HCT116 (cell line): ENCODE measurements around the gene ANO6. TPM values are rescaled to one million over a fixed set of nuclear protein-coding genes. Genes with fewer than 3 reads are reported as not detected.

Source experiments
- ATAC-seq: fragments of 200-7000 bp; cut with Tn5 transposase; 2 replicates; pipeline ENCODE4 v1.9.1; 2020; ENCODE audit warnings: mild to moderate bottlenecking, moderate library complexity
- BruUV-seq: library from RNA; stranded (reverse); fragments of 400-500 nt; replicated peaks from 2 replicates; lab custom pipeline; 2021; lab: Mats Ljungman, UMichigan
- CTCF ChIA-PET: fragments of 300-600 bp; sonication (Branson Sonifier 250); formaldehyde crosslinking; loops from one replicate; lab custom pipeline; 2021; ENCODE audit warnings: antibody characterized with exemption; lab: Charles Lee
- POLR2A ChIA-PET: fragments of 300-600, 350-600 bp; sonication (Branson Sonifier 250); formaldehyde crosslinking; loops from one replicate; lab custom pipeline; 2021; ENCODE audit warnings: antibody characterized with exemption; lab: Charles Lee
- RAD21 ChIA-PET, 2 experiments: fragments of 300-600 bp; sonication (Branson Sonifier 250); formaldehyde crosslinking; loops; one replicate each; lab custom pipeline; 2023; ENCODE audit warnings: low total read pairs in 2 of 2; ENCODE audit not compliant: uncharacterized antibody in 2 of 2, unreplicated experiment in 2 of 2, low non-redundant PET in 1 of 2; lab: Charles Lee
- DNase-seq: peaks from one replicate; pipeline ENCODE4 v3.0.0-alpha.2; 2010; ENCODE audit warnings: low read depth, low spot score
- H2AFZ ChIP-seq: fragments of 200-600 bp; shearing (Covaris generic), sonication (generic); 2 replicates; pipeline ENCODE4 v1.6.1; 2017; ENCODE audit warnings: low read depth, mixed run types, mixed read lengths, antibody characterized with exemption, low read length; ENCODE audit not compliant: poor library complexity, severe bottlenecking
- H3K27ac ChIP-seq: 2 replicates; pipeline ENCODE4 v1.5.1; 2012; ENCODE audit warnings: low read depth, low read length
- H3K27me3 ChIP-seq: fragments of 200-600 bp; sonication (generic); 2 replicates; pipeline ENCODE4 v1.6.1; 2016; ENCODE audit warnings: mixed run types, low read length, mixed read lengths; ENCODE audit not compliant: insufficient read depth
- H3K36me3 ChIP-seq, 2 experiments: fragments of 200-500 bp in 1 of 2; fragments of 200-600 bp in 1 of 2; sonication (Bioruptor generic) in 1 of 2; sonication (generic) in 1 of 2; 2 replicates each; pipeline versions ENCODE4 v1.5.1 to v1.6.1; 2014 to 2016; ENCODE audit warnings: low read length in 2 of 2, inconsistent platforms in 1 of 2, mixed read lengths in 1 of 2, mixed run types in 1 of 2; ENCODE audit not compliant: insufficient read depth in 2 of 2, control insufficient read depth in 1 of 2
- H3K4me1 ChIP-seq, 2 experiments: fragments of 200-600 bp in 1 of 2; sonication (generic) in 1 of 2; 2 replicates each; pipeline versions ENCODE4 v1.5.1 to v1.6.1; 2012 to 2017; ENCODE audit warnings: low read length in 2 of 2, inconsistent platforms in 1 of 2, mild to moderate bottlenecking in 1 of 2, mixed read lengths in 1 of 2, mixed run types in 1 of 2, moderate library complexity in 1 of 2; ENCODE audit not compliant: insufficient read depth in 2 of 2, control insufficient read depth in 1 of 2
- H3K4me2 ChIP-seq: fragments of 200-600 bp; sonication (generic); 2 replicates; pipeline ENCODE4 v1.6.1; 2017; ENCODE audit warnings: mixed run types, low read length, mixed read lengths
- H3K4me3 ChIP-seq, 2 experiments: fragments of 200-600 bp in 1 of 2; sonication (generic) in 1 of 2; replicated peaks in 1 of 2; 2 replicates each; pipeline ENCODE4 v1.5.1; 2011 to 2016; ENCODE audit warnings: low read length in 2 of 2, control low read depth in 1 of 2, low read depth in 1 of 2, mild to moderate bottlenecking in 1 of 2, mixed read lengths in 1 of 2, mixed run types in 1 of 2
- H3K79me2 ChIP-seq: fragments of 200-600 bp; sonication (generic); 2 replicates; pipeline ENCODE4 v1.6.1; 2017; ENCODE audit warnings: mild to moderate bottlenecking, mixed run types, low read length, moderate library complexity, mixed read lengths; ENCODE audit not compliant: insufficient read depth
- H3K9ac ChIP-seq: fragments of 200-600 bp; sonication (generic); 2 replicates; pipeline ENCODE4 v1.6.1; 2016; ENCODE audit warnings: low read length, mixed read lengths
- H3K9me2 ChIP-seq: fragments of 200-600 bp; sonication (generic), shearing (Covaris generic); 2 replicates; pipeline ENCODE4 v1.6.1; 2017; ENCODE audit warnings: mixed run types, mild to moderate bottlenecking, moderate library complexity; ENCODE audit not compliant: insufficient read depth
- H3K9me3 ChIP-seq, 2 experiments: fragments of 200-500 bp in 1 of 2; fragments of 200-600 bp in 1 of 2; sonication (Bioruptor generic) in 1 of 2; sonication (generic) in 1 of 2; 2 replicates each; pipeline ENCODE4 v1.6.1; 2014 to 2017; ENCODE audit warnings: low read length in 2 of 2, mixed read lengths in 2 of 2, inconsistent platforms in 1 of 2, low read depth in 1 of 2, mild to moderate bottlenecking in 1 of 2, mixed run types in 1 of 2, moderate library complexity in 1 of 2; ENCODE audit not compliant: control insufficient read depth in 1 of 2, insufficient read depth in 1 of 2
- H4K20me1 ChIP-seq: fragments of 200-600 bp; sonication (generic), shearing (Covaris generic); 2 replicates; pipeline ENCODE4 v1.6.1; 2017; ENCODE audit warnings: mixed run types, mild to moderate bottlenecking, moderate library complexity; ENCODE audit not compliant: insufficient read depth
- CBX3 ChIP-seq: IDR thresholded peaks from 2 replicates; pipeline ENCODE4 v1.6.1; 2012; ENCODE audit warnings: low read depth
- CTCF ChIP-seq, 3 experiments: fragments of 200-600 bp in 1 of 3; sonication (generic) in 1 of 3; IDR thresholded peaks in 2 of 3; conservative IDR thresholded peaks in 1 of 3; 2 replicates each; pipeline ENCODE4 v1.5.1; 2012 to 2017; ENCODE audit warnings: low read depth in 2 of 3, low read length in 2 of 3, antibody characterized with exemption in 1 of 3, borderline replicate concordance in 1 of 3, control low read depth in 1 of 3, mild to moderate bottlenecking in 1 of 3, mixed read lengths in 1 of 3, mixed run types in 1 of 3, moderate library complexity in 1 of 3; ENCODE audit not compliant: insufficient read depth in 1 of 3
- EGR1 ChIP-seq: IDR thresholded peaks from 2 replicates; pipeline ENCODE4 v1.6.1; 2012; ENCODE audit warnings: low read depth
- ELF1 ChIP-seq: IDR thresholded peaks from 2 replicates; pipeline ENCODE4 v1.6.1; 2012; ENCODE audit warnings: low read depth, borderline replicate concordance
- EZH2 ChIP-seq: fragments of 200-600 bp; sonication (generic); IDR thresholded peaks from 2 replicates; pipeline ENCODE4 v1.6.1; 2017; ENCODE audit warnings: antibody characterized with exemption, mixed run types
- EZH2phosphoT487 ChIP-seq: fragments of 200-600 bp; IDR thresholded peaks from 2 replicates; pipeline ENCODE4 v1.6.1; 2018; ENCODE audit warnings: antibody characterized with exemption, borderline replicate concordance
- JUND ChIP-seq: IDR thresholded peaks from 2 replicates; pipeline ENCODE4 v1.6.1; 2012
- MAX ChIP-seq: IDR thresholded peaks from 2 replicates; pipeline ENCODE4 v1.6.1; 2012
- POLR2A ChIP-seq: IDR thresholded peaks from 2 replicates; pipeline ENCODE4 v1.7.0; 2011; ENCODE audit warnings: borderline replicate concordance; ENCODE audit not compliant: insufficient read depth, insufficient read length; ENCODE audit errors: extremely low read depth
- POLR2AphosphoS5 ChIP-seq: IDR thresholded peaks from 2 replicates; pipeline ENCODE4 v1.6.1; 2011; ENCODE audit warnings: mild to moderate bottlenecking, low read depth, low read length, moderate library complexity
- RAD21 ChIP-seq: IDR thresholded peaks from 2 replicates; pipeline ENCODE4 v1.6.1; 2012; ENCODE audit warnings: low read depth, mild to moderate bottlenecking
- REST ChIP-seq: IDR thresholded peaks from 2 replicates; pipeline ENCODE4 v1.6.1; 2012; ENCODE audit warnings: low read depth
- SIN3A ChIP-seq: IDR thresholded peaks from 2 replicates; pipeline ENCODE4 v1.6.1; 2012; ENCODE audit warnings: low read depth
- SP1 ChIP-seq: IDR thresholded peaks from 2 replicates; pipeline ENCODE4 v1.6.1; 2012; ENCODE audit warnings: low read depth
- SRF ChIP-seq: IDR thresholded peaks from 2 replicates; pipeline ENCODE4 v1.6.1; 2012; ENCODE audit warnings: low read depth
- TCF7L2 ChIP-seq: IDR thresholded peaks from 2 replicates; pipeline ENCODE4 v1.7.0; 2011; ENCODE audit warnings: borderline replicate concordance, inconsistent platforms; ENCODE audit not compliant: insufficient read depth, insufficient read length; ENCODE audit errors: extremely low read depth
- YY1 ChIP-seq: IDR thresholded peaks from 2 replicates; pipeline ENCODE4 v1.6.1; 2011; ENCODE audit warnings: low read length, low read depth, moderate library complexity, mild to moderate bottlenecking; ENCODE audit not compliant: insufficient replicate concordance; ENCODE audit errors: extremely low read depth
- ZBTB33 ChIP-seq: IDR thresholded peaks from 2 replicates; pipeline ENCODE4 v1.6.1; 2011; ENCODE audit warnings: mild to moderate bottlenecking, low read length, moderate library complexity; ENCODE audit not compliant: insufficient replicate concordance; ENCODE audit errors: extremely low read depth
- ZFX ChIP-seq: fragments of 450-650 bp; IDR thresholded peaks from 2 replicates; pipeline ENCODE4 v1.6.1; 2017
- ZNF274 ChIP-seq: fragments of 200-500 bp; sonication (Bioruptor generic); IDR thresholded peaks from 2 replicates; pipeline ENCODE4 v1.6.1; 2014; ENCODE audit warnings: mild to moderate bottlenecking, low read depth, low read length, inconsistent platforms
- intact Hi-C: fragments of 100-400 bp; cut with micrococcal nuclease; formaldehyde crosslinking; loops from 2 replicates; pipeline ENCODE4 v1.10.0; 2022
- total RNA-seq: library from RNA; stranded (reverse); gene quantifications from one replicate; pipeline ENCODE4 v1.2.1, GENCODE V29; 2021; ENCODE audit not compliant: unreplicated experiment

Gene ANO6
- total RNA-seq, 1 experiment from 2014 or later: 36.7 TPM

- Histone ChIP-seq H3K79me2 (no peaks in the 10 kb centered on the region), H3K36me3 (no peaks in the 10 kb centered on the region), H3K27me3 (no peaks in the 10 kb centered on the region), H4K20me1 (no peaks in the 10 kb centered on the region; the same call in 1 of the 2 replicates), H3K4me1 (peaks cover 0 to 8% of the 10 kb centered on the region in 2 experiments; a peak in 2 of 4 replicates), H3K9ac (no peak overlapping the region), H2AFZ (no peak overlapping the region), H3K9me3 (no peaks in the 10 kb centered on the region), H3K4me3 (no peak overlapping the region), H3K27ac (no peak overlapping the region), H3K9me2 (no peaks in the 10 kb centered on the region), H3K4me2 (no peak overlapping the region)
- RAD21 ChIA-PET: no interaction called here
- ATAC-seq: no peak
- TF ChIP-seq EGR1: no peak
- no peak for TF ChIP-seq JUND
- TF ChIP-seq ZNF274: no peak
- no peak for TF ChIP-seq YY1
- TF ChIP-seq ELF1: no peak
- no peak for TF ChIP-seq POLR2AphosphoS5
- TF ChIP-seq CTCF (IDR thresholded peaks at IDR 0.05 in 2 of 3, conservative IDR thresholded peaks at IDR 0.05 in 1 of 3; ENCODE audit: borderline replicate concordance in 1 of 3, insufficient read depth in 1 of 3, low read depth in 2 of 3, low read length in 2 of 3): no peak
- no peak for TF ChIP-seq POLR2A
- TF ChIP-seq EZH2phosphoT487: no peak
- TF ChIP-seq ZBTB33: no peak
- no peak for TF ChIP-seq MAX
- TF ChIP-seq SP1: no peak
- no peak for TF ChIP-seq TCF7L2
- no peak for TF ChIP-seq RAD21
- TF ChIP-seq SIN3A: no peak
- TF ChIP-seq SRF: no peak
- TF ChIP-seq EZH2: no peak
- no peak for TF ChIP-seq REST
- TF ChIP-seq ZFX: no peak
- TF ChIP-seq CBX3: no peak
- no peak for DNase-seq
- POLR2A ChIA-PET: no interaction called here
- CTCF ChIA-PET: no interaction called here
- BruUV-seq: no TSS peak
- intact Hi-C loops: no loop called here
Measured at GRCh38 chr12:45314770-45315169, 98.9 kb downstream of the ANO6 start.
